Uterine smooth muscle cell (primary cell): ENCODE measurements around the gene RNF212. TPM values are rescaled to one million over a fixed set of nuclear protein-coding genes. Genes with fewer than 3 reads are reported as not detected.

Experiments used
- total RNA-seq: library from RNA; depleted of rRNA; stranded (reverse); fragments of >200 nt; gene quantifications from 2 replicates; pipeline ENCODE4 v1.2.3, GENCODE V29; 2014

The RNF212 gene
- 0.44 and 2.0 TPM in 2 replicates for total RNA-seq

GRCh38 chr4:1113311-1114009 lies at the start of gene RNF212:
TSS of gene RNF212 (minus strand) at chr4:1113564. CDS start at chr4:1113464, 100 bp downstream.

Other genes starting within 250 kb of the RNF212 start
- gene GAK, start 181.2 kb downstream of the RNF212 start, total RNA-seq = 57.1 and 66.0 TPM in 2 replicates
- 9.1 and 10.5 TPM in 2 replicates for gene TMEM175, start 181.1 kb downstream of the RNF212 start, total RNA-seq
- gene DGKQ, start 140.0 kb downstream of the RNF212 start, total RNA-seq = 19.7 and 25.6 TPM in 2 replicates
- 8.2 and 14.0 TPM in 2 replicates for gene IDUA, start 126.5 kb downstream of the RNF212 start, total RNA-seq
- not detected in 2 replicates for gene SLC26A1, start 120.2 kb downstream of the RNF212 start, total RNA-seq
- 7.1 and 10.1 TPM in 2 replicates for gene FGFRL1, start 101.9 kb downstream of the RNF212 start, total RNA-seq
- gene SPON2, start 59.0 kb upstream of the RNF212 start, total RNA-seq = 216 and 281 TPM in 2 replicates
- gene CTBP1, start 135.6 kb upstream of the RNF212 start, total RNA-seq = 251 and 322 TPM in 2 replicates
- 60.9 and 61.9 TPM in 2 replicates for gene MAEA, start 176.3 kb upstream of the RNF212 start, total RNA-seq
- 10.7 and 12.3 TPM in 2 replicates for gene UVSSA, start 233.6 kb upstream of the RNF212 start, total RNA-seq